Measurements from ENCODE around the gene CRIP3. TPM values are rescaled to one million over a fixed set of nuclear protein-coding genes. Genes with fewer than 3 reads are reported as not detected.

CRIP3 gene
- total RNA-seq, 1 donor: 0.84 TPM

DNA sequence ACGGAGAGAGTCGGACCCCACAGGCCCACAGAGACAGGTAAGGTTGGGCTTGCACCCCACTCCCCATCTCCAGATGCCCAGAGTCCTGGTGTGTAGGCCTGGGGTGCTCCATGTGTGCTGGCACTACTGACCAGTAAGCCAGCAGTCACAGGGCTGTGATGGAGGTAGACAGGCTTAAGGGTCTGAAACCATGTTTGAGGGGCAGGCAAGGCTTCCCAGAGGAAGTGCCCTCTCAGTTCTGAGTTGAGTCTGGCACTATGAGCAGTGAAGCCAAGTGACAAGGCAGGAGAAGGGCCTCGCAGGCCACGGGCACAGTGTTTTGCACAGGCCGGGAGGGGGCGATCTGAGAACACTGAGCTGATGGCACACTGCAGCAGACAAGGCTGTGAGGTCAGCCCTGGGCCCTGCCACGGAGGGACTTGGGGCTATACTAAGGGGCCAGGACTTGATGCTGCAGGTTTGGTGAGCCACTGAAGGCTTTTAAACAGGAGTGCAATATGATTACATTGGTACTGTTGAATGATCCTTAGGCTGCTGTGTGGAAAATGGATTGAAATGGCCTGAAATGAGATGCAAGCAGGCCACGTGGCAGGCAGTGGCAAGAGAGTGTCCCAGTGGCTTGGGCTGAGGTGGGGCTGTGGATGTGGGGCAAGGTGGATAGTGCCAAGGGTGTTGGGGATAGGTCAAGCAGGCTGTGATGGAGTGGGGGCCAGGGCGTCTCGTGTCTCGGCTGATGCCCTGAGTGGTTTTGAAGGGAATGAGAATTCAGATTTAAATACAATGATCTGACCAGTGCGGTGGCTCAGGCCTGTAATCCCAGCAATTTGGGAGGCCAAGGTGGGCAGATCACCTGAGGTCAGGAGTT, 45.1 kb downstream of the CRIP3 start:
- H3K27me3 ChIP-seq (ENCODE audit: insufficient read depth, low read length): no peaks in the 10 kb centered on the region
- no peak overlapping the region for H3K4me3 ChIP-seq (ENCODE audit: low read length)
- H3K9me3 ChIP-seq (ENCODE audit: low read depth, low read length): no peaks in the 10 kb centered on the region
- no peaks in the 10 kb centered on the region for H3K4me1 ChIP-seq (ENCODE audit: insufficient read depth, low read length)

DNA sequence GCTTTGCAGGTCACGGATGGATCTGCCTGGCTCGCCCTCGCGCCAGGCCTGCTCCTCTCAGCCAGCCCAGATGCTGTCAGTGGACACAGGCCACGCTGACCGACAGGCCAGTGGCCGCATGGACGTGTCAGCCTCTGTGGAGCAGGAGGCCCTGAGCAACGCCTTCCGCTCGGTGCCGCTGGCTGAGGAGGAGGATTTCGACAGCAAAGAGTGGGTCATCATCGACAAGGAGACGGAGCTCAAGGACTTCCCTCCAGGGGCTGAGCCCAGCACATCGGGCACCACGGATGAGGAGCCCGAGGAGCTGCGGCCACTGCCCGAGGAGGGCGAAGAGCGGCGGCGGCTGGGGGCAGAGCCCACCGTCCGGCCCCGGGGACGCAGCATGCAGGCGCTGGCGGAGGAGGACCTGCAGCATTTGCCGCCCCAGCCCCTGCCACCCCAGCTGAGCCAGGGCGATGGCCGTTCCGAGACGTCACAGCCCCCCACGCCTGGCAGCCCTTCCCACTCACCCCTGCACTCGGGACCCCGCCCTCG, 45.8 kb downstream of the CRIP3 start:
- Histone ChIP-seq H3K4me3 (ENCODE audit: low read length) (no peak overlapping the region), H3K27me3 (ENCODE audit: insufficient read depth, low read length) (no peaks in the 10 kb centered on the region)

DNA sequence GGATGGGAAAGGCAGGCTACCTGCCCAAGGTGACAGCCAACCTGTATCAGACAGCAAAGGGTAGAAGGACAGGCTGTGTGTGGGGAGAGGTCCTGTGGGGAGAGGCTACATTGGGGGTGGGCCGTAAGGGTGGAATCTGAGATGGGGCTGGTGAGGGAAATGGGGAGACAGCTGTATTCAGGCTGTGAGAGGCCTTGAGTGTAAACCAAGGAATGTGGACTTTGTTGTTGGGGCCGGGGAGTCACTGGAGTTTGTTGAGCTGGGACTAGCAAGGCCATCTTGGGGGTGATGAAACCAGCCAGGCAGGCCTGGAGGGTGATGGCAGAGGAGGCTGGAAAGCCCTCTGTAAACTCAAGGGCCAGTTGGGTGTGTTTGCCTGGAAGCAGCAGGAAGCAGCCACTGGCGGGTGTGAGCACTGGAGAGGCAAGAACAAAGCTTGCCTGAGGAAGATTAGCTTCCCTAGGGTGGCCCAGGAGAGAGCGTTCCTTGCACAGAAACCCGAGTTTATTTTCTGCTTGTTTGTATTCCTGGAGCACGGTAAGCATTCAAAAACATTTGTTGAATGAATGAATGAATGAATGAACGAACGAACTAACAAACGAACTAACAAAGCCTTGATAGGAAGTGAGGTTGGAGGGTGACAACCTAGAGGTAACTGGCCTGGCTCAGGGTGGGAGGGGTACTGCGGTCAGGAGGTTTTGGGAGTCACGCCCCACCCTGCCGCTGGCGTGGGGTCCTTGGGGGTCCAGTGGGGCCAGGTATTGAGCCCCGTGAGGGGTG, 46.4 kb downstream of the CRIP3 start:
- Histone ChIP-seq H3K4me3 (ENCODE audit: low read length) (no peak overlapping the region), H3K4me1 (ENCODE audit: insufficient read depth, low read length) (no peaks in the 10 kb centered on the region), H3K27me3 (ENCODE audit: insufficient read depth, low read length) (no peaks in the 10 kb centered on the region), H3K9me3 (ENCODE audit: low read depth, low read length) (no peaks in the 10 kb centered on the region)

More for the DNA sequence above, 45.8 kb downstream of the CRIP3 start:
- Histone ChIP-seq H3K4me1 (ENCODE audit: insufficient read depth, low read length) (no peaks in the 10 kb centered on the region), H3K9me3 (ENCODE audit: low read depth, low read length) (no peaks in the 10 kb centered on the region)

DNA sequence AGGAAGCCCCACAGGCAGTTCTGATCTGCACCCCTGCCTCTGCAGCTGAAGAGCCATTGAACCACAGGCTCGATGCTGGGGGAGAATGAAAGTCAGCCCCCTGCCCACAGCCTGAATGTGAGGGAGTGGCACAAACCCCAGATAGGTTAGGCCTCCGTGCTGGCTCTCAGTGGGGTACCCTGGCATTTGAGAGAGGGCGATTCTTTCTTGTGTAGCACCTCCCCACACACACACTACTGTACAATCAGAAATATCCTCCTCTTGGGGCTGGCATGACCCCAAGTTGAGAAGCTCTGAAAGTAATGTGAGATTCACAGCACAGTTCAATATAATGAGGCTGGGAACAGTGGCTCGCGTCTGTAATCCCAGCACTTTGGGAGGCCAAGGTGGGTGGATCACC, 47.4 kb downstream of the CRIP3 start:
- Histone ChIP-seq H3K4me3 (ENCODE audit: low read length) (no peak overlapping the region), H3K27me3 (ENCODE audit: insufficient read depth, low read length) (no peaks in the 10 kb centered on the region), H3K9me3 (ENCODE audit: low read depth, low read length) (no peaks in the 10 kb centered on the region), H3K4me1 (ENCODE audit: insufficient read depth, low read length) (no peaks in the 10 kb centered on the region)

DNA sequence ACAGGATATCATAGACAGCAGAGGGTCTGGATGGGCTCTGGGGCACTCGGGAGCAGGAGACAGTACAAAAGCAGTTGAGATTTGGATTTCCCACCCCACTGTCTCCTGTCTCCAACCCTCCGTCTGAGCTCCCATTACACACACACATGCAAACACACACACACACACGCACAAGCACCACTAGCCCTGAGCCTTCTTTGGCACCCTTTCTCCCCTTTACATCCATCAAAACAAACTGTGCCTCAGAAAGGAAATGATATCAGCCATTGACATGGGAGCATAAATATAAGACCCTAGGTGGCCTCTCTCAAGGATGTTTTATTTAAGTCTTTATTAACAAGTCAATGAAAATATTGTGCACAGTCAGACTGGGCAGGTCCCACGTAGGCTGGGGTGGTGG, 47.8 kb downstream of the CRIP3 start:
- Histone ChIP-seq H3K4me1 (ENCODE audit: insufficient read depth, low read length) (no peaks in the 10 kb centered on the region), H3K4me3 (ENCODE audit: low read length) (no peak overlapping the region), H3K9me3 (ENCODE audit: low read depth, low read length) (no peaks in the 10 kb centered on the region), H3K27me3 (ENCODE audit: insufficient read depth, low read length) (no peaks in the 10 kb centered on the region)

DNA sequence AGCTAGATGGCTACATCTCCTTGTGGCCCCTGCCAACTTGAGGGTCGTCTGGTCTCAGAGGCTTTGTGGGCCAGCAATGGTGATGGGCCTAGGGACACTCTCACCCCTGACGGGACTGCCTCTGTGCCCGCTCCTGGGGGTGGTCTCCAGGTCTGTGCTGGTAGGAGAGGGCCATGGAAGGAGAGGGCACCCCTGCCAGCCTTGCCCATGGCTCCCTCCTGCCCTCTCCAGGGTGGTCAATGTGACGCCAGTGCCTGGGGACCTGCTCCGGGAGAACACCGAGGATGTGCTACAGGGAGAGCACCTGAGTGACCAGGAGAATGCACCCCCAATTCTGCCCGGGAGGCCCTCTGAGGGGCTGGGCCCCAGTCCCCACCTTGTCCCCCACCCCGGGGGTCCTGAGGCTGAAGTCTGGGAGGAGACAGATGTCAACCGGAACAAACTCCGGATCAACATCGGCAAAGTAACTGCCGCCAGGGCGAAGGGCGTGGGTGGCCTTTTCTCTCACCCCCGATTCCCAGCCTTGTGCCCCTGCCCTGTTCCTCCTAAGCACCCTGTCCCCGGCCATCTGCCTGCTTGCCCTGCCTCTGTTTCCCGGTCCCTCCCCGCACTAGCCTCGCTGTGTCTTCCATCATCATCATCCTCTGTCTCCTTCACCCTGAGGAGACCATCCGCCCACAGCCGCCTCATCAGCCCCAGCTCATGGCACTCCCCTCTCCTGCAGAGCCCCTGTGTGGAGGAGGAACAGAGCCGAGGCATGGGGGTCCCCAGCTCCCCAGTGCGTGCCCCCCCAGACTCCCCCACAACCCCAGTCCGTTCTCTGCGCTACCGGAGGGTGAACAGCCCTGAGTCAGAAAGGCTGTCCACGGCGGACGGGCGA, 49.6 kb downstream of the CRIP3 start:
- Histone ChIP-seq H3K4me3 (ENCODE audit: low read length) (no peak overlapping the region), H3K9me3 (ENCODE audit: low read depth, low read length) (no peaks in the 10 kb centered on the region), H3K27me3 (ENCODE audit: insufficient read depth, low read length) (no peaks in the 10 kb centered on the region), H3K4me1 (ENCODE audit: insufficient read depth, low read length) (no peaks in the 10 kb centered on the region)

DNA sequence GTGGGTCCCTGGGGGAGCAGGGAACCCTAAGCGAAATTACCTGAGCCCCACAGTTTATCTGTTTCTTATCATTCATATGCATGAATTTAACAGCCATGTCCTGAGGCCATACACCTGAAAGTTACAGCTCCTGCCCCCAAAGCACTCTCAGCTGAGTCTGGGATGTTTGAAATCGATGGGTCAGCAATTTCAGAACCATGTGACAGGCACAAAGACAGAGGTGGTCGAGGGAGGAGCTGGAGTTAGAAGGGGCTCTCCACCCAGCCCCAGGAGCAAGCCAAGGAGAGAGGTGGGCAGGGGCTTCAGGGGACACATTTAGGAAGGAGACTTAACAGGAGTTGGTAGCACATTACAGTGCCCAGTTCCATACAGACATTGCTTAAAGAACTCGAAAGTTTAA, 50.4 kb downstream of the CRIP3 start:
- Histone ChIP-seq H3K27me3 (ENCODE audit: insufficient read depth, low read length) (no peaks in the 10 kb centered on the region), H3K4me3 (ENCODE audit: low read length) (no peak overlapping the region), H3K4me1 (ENCODE audit: insufficient read depth, low read length) (no peaks in the 10 kb centered on the region), H3K9me3 (ENCODE audit: low read depth, low read length) (no peaks in the 10 kb centered on the region)

DNA sequence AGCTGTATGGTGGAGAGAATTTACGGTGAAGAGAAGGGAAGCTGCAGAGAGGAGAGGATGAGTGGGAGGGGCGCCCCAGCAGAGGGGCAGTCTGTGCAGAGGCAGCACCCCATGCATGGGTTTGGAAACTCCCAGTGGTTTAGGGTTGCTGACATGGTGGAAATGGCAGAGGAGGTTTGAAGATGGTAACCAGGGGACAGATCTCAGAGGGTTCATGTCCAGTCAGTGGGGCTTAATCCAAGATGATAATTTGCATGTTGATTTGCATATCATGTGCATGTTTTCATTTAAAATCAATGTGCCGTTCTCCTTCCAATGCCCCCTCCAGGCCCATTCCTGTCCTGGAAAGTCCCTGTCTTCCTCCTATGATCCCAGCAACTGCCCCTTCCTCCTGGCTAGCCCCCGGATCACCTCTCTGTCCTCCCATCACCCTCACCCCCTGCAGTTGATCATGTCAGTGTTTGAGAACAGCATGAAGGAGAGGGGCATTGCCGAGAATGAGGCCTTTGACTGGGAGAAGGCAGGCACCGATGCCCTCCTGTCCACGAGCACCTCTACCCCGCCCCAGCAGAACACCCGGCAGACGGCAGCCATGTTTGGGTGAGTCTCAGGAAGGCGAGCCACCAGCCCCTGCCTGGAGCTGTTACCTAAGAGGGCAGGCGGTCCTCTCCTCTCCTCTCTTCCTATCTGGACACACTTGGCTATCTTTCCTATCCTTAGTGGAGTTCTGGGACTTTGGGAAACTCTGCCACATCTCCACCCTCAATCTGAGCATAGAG, 51.1 kb downstream of the CRIP3 start:
- Histone ChIP-seq H3K9me3 (ENCODE audit: low read depth, low read length) (no peaks in the 10 kb centered on the region), H3K4me1 (ENCODE audit: insufficient read depth, low read length) (no peaks in the 10 kb centered on the region), H3K27me3 (ENCODE audit: insufficient read depth, low read length) (no peaks in the 10 kb centered on the region), H3K4me3 (ENCODE audit: low read length) (no peak overlapping the region)

DNA sequence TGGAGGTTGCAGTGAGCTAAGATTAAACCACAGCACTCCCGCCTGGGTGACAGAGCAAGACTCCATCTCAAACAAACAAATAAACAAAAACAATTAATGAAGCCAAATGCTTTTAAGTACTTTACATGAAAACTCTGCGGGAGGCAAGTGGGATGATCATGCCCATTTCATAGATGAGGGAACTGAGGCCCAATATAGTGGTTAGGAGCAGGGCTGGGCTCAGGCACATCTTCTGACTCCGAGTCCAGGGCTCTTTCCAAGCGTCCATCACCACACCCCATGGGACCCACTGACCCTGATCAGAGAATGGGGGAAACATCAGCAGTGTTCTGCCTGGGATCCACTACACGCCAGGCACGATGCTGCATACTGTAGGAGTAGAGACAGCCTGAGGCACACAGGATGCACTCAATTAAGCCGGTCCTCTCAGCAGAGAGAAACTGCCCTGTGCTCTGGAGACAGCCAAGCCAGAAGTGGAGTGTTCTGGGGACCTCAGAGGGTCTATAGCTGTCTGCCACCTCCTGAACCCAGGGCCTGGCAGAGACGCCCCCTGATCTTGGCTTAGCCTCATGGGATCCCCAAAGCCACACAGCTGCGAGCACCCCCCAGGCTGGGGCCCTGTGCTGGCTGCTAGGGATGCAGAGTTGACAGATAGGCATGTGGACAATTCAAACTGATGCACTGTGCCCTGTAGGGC, 51.8 kb downstream of the CRIP3 start:
- Histone ChIP-seq H3K27me3 (ENCODE audit: insufficient read depth, low read length) (peaks cover under 1% of the 10 kb centered on the region), H3K4me1 (ENCODE audit: insufficient read depth, low read length) (no peaks in the 10 kb centered on the region), H3K9me3 (ENCODE audit: low read depth, low read length) (no peaks in the 10 kb centered on the region), H3K4me3 (ENCODE audit: low read length) (no peak overlapping the region)

Other genes starting within 250 kb of the CRIP3 start
- 5.7 TPM for gene MRPL2, start 249.4 kb downstream of the CRIP3 start, total RNA-seq
- gene KLC4, start 249.2 kb downstream of the CRIP3 start, total RNA-seq: 9.6 TPM
- 1.8 TPM for gene PTK7, start 232.5 kb downstream of the CRIP3 start, total RNA-seq
- gene SRF, start 137.6 kb downstream of the CRIP3 start, total RNA-seq: 17.0 TPM
- gene CUL9, start 126.6 kb downstream of the CRIP3 start, total RNA-seq: 24.2 TPM
- gene DNPH1, start 79.3 kb downstream of the CRIP3 start, total RNA-seq: 14.7 TPM
- under 0.01 TPM for gene TTBK1, start 65.3 kb downstream of the CRIP3 start, total RNA-seq
- not detected for gene SLC22A7, start 10.6 kb downstream of the CRIP3 start, total RNA-seq
- gene ZNF318, start 60.8 kb upstream of the CRIP3 start, total RNA-seq: 22.9 TPM
- gene ABCC10, start 118.7 kb upstream of the CRIP3 start, total RNA-seq: 12.3 TPM
- 0.31 TPM for gene DLK2, start 146.7 kb upstream of the CRIP3 start, total RNA-seq
- gene TJAP1, start 168.7 kb upstream of the CRIP3 start, total RNA-seq: 9.0 TPM
- not detected for gene LRRC73, start 201.5 kb upstream of the CRIP3 start, total RNA-seq
- 29.4 TPM for gene YIPF3, start 208.1 kb upstream of the CRIP3 start, total RNA-seq
- gene POLR1C, start 208.3 kb upstream of the CRIP3 start, total RNA-seq: 22.7 TPM

Data from mononuclear cell (primary cell).